Astrocyte of the cerebellum (primary cell): ENCODE data around the gene MYL5.
"Not testable (repeated sequence)": the region's sequence is repeated elsewhere in the genome, so short reads cannot be mapped to it uniquely, and the experiment has no call there.

Experiments
- DNase-seq: peaks from one replicate; pipeline ENCODE4 v3.0.0-alpha.2; 2011; ENCODE audit warnings: low read depth
- H3K4me3 ChIP-seq: 2 replicates; pipeline ENCODE4 v1.5.1; 2011; ENCODE audit warnings: mild to moderate bottlenecking, low read depth, low read length, moderate library complexity
- CTCF ChIP-seq: IDR thresholded peaks from 2 replicates; pipeline ENCODE4 v1.5.1; 2012; ENCODE audit warnings: low read length, low read depth, moderate library complexity, mild to moderate bottlenecking; ENCODE audit errors: missing control alignments
- in situ Hi-C: cut with HindIII; loops from 2 replicates; pipeline ENCODE4 v1.10.0; 2017; ENCODE audit warnings: low sequenced_read_pairs

MYL5 gene

GRCh38 chr4:687048-687970, 13.0 kb downstream of the MYL5 start:
- no peak overlapping the region for H3K4me3 ChIP-seq
- no peak for TF ChIP-seq CTCF
- in situ Hi-C loops, result no loop called here
- peak; percentile 28 for DNase-seq

GRCh38 chr4:687971-688853, 13.9 kb downstream of the MYL5 start:
- TF ChIP-seq CTCF, result no peak
- DNase-seq, result no peak
- in situ Hi-C loops, result no loop called here
- H3K4me3 ChIP-seq, result peak overlapping the region; percentile 18

- peak within 1 kb of the TSS; percentile 18 for H3K4me3 ChIP-seq
- no peak for TF ChIP-seq CTCF
Observed at GRCh38 chr4:688854-689681, 14.7 kb downstream of the MYL5 start, which contains the start of gene SLC49A3. TSS of gene SLC49A3 (minus strand) at chr4:689151. CDS start at chr4:689127, 24 bp downstream.

GRCh38 chr4:689723-690122, 15.4 kb downstream of the MYL5 start:
- H3K4me3 ChIP-seq, result no peak overlapping the region
- TF ChIP-seq CTCF, result no peak
- no peak for DNase-seq
- in situ Hi-C loops, result no loop called here

More at GRCh38 chr4:688854-689681, 14.7 kb downstream of the MYL5 start, which contains the start of gene SLC49A3:
- in situ Hi-C loops, result no loop called here
- DNase-seq, result no peak

GRCh38 chr4:692771-693554, 18.6 kb downstream of the MYL5 start:
- no peak for TF ChIP-seq CTCF
- DNase-seq, result no peak
- in situ Hi-C loops, result no loop called here
- no peak overlapping the region for H3K4me3 ChIP-seq

- in situ Hi-C loops, H3K4me3 ChIP-seq, DNase-seq: not testable (repeated sequence)
Observed at GRCh38 chr4:694341-694940, 20.1 kb downstream of the MYL5 start.
